Cardiac septum (tissue), 1 donor: ENCODE results near the gene KIAA1217. TPM values are rescaled to one million over a fixed set of nuclear protein-coding genes. Genes with fewer than 3 reads are reported as not detected.

Experiments used
- DNase-seq: peaks from one replicate; pipeline ENCODE4 v3.0.0-alpha.2; 2020; ENCODE audit warnings: low spot score
- intact Hi-C: fragments of 100-400 bp; cut with DNase I; formaldehyde crosslinking; loops from one replicate; pipeline ENCODE4 v1.14.0; 2022
- long read RNA-seq: library from polyadenylated mRNA; unstranded; transcript quantifications from one replicate; pipeline ENCODE4 v2.0.0, GENCODE V29; 2021
- total RNA-seq: library from RNA; stranded (reverse); fragmentation: NEBNext Ultra II Directional; extraction: Animal tissue kit (Norgen Biotek cat#: 25700); gene quantifications from one replicate; pipeline ENCODE4 v1.2.1, GENCODE V29; 2021
- donor health status: DM: no; HTN: no; CAD: no.

Gene KIAA1217, protein sequence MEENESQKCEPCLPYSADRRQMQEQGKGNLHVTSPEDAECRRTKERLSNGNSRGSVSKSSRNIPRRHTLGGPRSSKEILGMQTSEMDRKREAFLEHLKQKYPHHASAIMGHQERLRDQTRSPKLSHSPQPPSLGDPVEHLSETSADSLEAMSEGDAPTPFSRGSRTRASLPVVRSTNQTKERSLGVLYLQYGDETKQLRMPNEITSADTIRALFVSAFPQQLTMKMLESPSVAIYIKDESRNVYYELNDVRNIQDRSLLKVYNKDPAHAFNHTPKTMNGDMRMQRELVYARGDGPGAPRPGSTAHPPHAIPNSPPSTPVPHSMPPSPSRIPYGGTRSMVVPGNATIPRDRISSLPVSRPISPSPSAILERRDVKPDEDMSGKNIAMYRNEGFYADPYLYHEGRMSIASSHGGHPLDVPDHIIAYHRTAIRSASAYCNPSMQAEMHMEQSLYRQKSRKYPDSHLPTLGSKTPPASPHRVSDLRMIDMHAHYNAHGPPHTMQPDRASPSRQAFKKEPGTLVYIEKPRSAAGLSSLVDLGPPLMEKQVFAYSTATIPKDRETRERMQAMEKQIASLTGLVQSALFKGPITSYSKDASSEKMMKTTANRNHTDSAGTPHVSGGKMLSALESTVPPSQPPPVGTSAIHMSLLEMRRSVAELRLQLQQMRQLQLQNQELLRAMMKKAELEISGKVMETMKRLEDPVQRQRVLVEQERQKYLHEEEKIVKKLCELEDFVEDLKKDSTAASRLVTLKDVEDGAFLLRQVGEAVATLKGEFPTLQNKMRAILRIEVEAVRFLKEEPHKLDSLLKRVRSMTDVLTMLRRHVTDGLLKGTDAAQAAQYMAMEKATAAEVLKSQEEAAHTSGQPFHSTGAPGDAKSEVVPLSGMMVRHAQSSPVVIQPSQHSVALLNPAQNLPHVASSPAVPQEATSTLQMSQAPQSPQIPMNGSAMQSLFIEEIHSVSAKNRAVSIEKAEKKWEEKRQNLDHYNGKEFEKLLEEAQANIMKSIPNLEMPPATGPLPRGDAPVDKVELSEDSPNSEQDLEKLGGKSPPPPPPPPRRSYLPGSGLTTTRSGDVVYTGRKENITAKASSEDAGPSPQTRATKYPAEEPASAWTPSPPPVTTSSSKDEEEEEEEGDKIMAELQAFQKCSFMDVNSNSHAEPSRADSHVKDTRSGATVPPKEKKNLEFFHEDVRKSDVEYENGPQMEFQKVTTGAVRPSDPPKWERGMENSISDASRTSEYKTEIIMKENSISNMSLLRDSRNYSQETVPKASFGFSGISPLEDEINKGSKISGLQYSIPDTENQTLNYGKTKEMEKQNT (N-terminal part only)
- total RNA-seq = 24.0 TPM
- long read RNA-seq, partial matches to known transcripts = 5 of 22 reads
- long read RNA-seq, other reads (novel, unspliced or antisense) = 17 of 22 reads

DNA sequence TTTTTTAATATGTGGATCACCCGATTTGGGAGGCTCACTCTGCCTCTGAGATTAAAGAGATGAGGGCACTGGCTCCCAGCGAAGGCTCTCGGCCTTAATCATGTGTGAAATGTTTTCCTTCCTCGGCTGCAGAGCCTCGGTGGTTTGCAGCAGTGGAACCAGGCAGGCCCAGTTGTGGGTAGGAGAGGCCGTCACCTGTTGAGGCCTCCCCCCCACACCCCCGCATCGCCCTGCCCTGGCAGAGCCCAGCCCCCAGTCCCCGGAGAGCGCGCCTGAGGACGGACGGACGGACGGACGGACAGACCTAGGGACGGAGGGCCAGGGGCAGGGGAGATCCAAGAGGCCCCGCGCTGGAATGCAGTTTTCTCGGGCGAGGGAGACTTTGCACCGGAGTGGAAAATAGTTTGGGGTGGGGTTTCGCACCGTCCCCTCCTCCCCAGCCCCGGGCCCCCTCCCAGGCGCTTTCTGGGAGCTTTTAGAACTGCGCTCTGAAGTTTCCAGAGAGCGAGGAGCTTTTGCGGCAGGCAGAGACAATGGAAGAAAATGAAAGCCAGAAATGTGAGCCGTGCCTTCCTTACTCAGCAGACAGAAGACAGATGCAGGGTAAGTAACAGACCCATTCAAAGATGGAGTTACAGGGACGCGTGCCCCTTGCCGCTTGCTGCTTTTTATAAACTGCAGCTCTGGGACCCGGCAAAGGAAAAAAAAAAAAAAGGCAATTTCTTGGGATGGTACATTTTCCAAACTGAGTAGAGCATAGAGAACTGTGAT, at the start of gene KIAA1217:
TSS of gene KIAA1217 (plus strand) at position 478 of the 771 bp plus-strand sequence. CDS start at position 534, 56 bp downstream.
- no peak for DNase-seq
- intact Hi-C loops = loop anchor here (5.0 kb wide), 1 partner anchor 153 kb away; no protein-coding TSS in a partner anchor

DNA sequence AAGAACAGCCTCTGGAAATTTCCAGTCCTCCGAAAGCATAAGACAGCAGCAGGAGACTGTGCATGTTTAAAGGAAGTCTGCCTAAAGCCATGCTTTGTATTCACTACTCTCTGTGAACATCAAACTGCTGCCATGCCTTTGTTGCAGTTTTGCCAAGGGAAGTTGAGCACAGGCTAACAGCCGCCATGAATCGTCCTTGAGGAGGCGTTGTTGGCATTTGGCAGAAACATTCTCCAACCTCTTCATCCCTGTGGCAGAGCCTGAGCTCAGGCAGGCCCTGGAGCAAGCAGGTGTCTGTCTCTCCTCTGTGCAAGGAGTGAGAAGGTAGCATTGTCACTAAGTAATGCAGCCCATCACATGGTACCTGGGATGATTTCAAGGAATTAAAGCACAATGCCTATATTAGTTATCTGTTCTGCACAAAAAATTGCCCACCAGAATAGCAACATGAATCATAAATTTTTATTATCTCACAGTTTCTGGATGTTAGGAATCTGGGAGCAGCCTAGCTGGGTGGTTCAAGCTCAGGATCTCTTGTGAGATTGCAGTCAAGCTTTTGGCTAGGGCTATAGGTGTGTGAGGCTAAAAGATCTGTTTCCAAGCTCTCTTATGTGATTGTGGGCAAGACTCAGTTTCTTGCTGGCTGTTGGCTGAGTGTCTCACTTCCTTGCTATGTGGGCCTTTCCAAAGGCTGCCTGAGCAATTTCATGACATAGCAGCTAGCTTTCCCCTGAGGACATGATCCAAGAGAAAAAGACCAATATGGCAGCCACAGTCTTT, 46.5 kb upstream of the KIAA1217 start:
- intact Hi-C loops = no loop called here
- DNase-seq = no peak

DNA sequence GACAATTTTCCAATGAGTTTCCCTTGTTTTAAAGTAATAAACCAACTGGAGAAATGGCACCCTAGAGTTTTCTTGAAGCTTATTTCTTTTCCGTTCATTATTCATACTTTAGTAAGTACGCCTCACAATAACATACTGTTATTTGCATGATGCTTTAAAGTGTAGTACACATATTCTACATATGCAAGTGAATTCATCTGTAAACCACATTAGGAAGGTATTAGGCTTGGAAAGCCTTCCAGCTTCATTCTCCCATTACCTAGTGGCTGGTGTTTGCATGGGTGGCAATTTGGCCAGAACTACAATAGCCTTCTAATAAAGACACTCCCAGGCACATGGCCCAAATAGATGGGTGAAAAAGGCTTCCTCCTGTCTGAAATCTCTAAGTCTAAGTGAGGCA, 45.5 kb upstream of the KIAA1217 start:
- intact Hi-C loops = no loop called here
- no peak for DNase-seq

GRCh38 chr10:24168258-24169170, 40.4 kb upstream of the KIAA1217 start:
- intact Hi-C loops = no loop called here
- DNase-seq = no peak

- no peak for DNase-seq
- intact Hi-C loops = no loop called here
These were observed 38.7 kb upstream of the KIAA1217 start for GRCh38 chr10:24170199-24170598.

GRCh38 chr10:24172909-24173308, 36.0 kb upstream of the KIAA1217 start:
- intact Hi-C loops = no loop called here
- no peak for DNase-seq

GRCh38 chr10:24174014-24174413, 34.9 kb upstream of the KIAA1217 start:
- intact Hi-C loops = no loop called here
- no peak for DNase-seq

DNA sequence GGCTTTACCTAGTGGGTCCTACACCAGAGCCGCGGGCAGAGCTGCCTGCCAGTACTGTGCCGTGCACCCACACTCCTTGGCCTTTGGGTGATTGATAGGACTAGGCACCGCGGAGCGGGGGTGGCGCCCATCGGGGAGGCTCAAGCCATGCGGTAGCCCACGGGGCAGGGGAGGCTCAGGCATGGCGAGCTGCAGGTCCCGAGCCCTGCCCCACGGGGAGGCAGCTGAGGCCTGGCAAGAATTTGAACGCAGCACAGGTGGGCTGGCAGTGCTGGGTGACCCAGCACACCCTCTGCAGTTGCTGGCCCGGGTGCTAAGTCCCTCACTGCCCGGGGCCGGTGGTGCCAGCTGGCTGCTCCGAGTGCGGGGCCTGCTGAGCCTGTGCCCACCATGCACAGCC, 32.3 kb upstream of the KIAA1217 start:
- no peak for DNase-seq
- intact Hi-C loops = no loop called here

- intact Hi-C loops = no loop called here
- no peak for DNase-seq
These were observed 31.3 kb upstream of the KIAA1217 start for GRCh38 chr10:24177636-24178035.

GRCh38 chr10:24180891-24181290, 28.0 kb upstream of the KIAA1217 start:
- DNase-seq = no peak
- intact Hi-C loops = no loop called here

DNA sequence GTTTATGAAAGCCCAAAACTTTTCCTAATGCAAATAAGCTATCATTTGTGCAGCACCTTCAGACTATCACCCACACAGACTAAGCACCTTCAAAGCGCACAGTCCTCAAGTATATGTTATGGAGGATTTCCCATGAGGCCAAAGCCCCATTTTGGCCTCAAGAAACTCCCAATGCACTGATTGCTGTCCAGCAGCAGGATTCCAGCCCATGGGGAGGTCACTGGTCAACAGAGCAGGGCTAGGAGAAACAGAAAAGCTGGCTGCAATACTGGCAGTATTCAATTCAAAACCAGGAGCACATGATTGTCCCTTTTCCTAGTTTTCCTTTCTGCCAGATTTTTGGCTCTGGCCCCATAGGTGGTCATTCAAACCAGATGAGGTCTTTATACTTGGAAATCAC, 24.5 kb upstream of the KIAA1217 start:
- DNase-seq = no peak
- intact Hi-C loops = no loop called here

DNA sequence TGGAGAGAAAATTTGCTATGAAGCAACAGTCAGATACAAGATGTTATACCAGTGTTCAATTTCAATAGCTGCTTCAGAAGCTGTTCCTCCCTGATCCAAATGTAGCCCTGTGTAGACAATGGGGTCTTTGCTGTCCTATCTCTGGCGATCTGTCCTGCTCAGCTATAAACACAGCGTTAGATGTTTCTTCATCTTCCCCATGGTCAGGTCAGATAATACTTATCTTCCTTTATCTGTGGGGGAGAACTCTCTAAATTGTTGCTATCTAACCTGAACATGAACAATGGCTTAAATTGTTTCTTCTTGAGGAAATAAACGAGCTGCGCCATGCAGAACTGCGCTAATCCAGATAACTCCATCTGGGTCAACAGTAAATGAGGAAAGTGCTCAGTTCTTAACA, 15.6 kb upstream of the KIAA1217 start:
- DNase-seq = no peak
- intact Hi-C loops = loop anchor here (5.0 kb wide), 1 partner anchor 181 kb away; no protein-coding TSS in a partner anchor

- DNase-seq = no peak
- intact Hi-C loops = loop anchor here (1.0 to 5.0 kb wide), 3 partner anchors 160 to 320 kb away; no protein-coding TSS in a partner anchor
These were observed 11.7 kb upstream of the KIAA1217 start for GRCh38 chr10:24197263-24197662.

DNA sequence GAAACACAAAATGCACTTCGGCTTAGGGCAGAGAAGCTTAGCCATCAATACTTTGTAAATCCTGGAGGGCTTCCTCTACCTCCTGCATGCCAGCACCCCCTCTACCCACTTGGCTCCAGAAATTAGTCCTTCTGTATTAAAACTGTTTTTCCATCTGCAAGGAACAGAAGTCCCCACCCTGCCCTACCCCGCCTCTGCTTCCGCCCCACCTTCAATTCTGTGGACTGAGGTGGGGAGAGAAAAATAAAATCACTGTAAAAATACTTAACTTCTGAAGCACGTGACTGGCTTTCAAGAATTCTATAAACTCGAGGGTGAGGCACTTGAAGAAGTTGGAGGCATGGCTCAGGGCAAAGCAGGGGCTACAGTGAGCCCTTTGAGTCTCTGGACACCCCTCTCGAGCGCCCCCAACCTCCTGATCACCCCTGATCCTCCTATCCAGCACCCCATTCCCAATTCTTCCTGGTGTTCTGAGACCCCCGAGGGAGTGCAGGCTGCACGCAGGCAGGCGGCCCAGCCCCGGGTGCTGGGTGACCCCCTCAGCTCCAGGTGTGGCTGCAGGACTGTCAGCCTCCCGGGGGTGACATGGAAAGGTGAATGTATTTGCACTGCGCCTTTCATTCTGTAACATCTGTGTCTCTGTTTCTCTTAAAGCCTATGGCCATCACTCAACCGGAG, 7.3 kb upstream of the KIAA1217 start:
- intact Hi-C loops = no loop called here
- no peak for DNase-seq

- intact Hi-C loops = no loop called here
- no peak for DNase-seq
These were observed 6.8 kb upstream of the KIAA1217 start for GRCh38 chr10:24202181-24202570.

DNA sequence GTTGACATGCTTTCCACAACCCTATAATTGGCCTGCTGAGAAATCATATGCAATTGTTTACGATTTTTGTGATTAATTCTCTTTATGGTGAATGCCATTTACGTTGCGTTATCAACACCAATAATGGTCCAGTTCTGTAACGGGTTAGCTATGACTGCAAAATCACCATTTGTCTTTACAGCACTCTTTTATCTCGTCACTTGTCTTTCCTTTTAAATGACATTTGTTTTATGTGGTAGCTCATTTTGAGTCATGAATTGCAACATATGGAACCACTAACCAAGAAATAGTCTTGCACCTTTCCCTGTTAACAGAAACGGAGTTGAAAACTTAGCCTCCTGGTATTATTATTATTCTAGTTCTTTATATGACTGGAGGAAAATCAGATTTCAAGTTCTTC, 3.1 kb upstream of the KIAA1217 start:
- DNase-seq = no peak
- intact Hi-C loops = loop anchor here (5.0 kb wide), 1 partner anchor 156 kb away; no protein-coding TSS in a partner anchor
